Measurements from ENCODE around the gene SLC17A7. TPM values are rescaled to one million over a fixed set of nuclear protein-coding genes. Genes with fewer than 3 reads are reported as not detected.

Gene SLC17A7
- total and polyA plus RNA-seq, 2 of the 13 experiments (the other 11 are each of a cell fraction or from before 2014, with no cell fraction given): 0.32 TPM; not detected in 1

DNA sequence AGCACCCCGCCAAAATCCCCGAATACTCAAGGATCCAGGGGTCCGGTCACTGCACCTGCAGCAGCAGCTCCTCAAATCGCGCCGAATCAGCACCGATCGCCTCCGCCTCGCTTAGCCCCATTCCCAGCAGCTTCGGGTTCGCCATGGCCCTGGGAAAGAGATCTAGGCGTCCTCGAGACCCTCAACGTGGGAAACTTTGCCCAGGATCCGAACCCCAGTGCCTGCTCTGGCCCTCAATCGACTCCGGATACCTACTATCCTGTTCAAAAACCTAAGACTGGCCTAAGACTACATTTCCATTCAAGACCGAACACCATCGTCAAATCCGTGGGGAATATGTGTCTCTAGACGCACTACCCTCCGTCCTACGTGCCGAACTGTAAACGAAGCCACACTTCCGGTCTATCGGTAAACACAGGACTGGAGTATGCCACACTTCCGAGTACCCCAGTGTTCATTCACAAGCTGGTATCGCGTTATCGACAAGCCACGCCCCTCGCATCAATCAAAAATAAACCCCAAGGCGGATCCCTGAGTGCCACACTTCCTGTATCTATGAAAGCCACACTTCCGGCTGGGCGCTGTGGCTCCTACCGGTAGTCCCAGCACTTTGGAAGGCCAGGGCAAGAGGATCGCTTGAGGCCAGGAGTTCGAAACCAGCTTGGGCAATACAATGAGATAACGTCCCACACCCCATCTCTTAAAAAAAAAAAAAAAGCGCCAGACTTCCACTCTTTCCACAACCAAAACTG is 10.3 kb upstream of the SLC17A7 start, which contains the start of gene PIH1D1 (continued):
- TF ChIP-seq, protein P1, sequence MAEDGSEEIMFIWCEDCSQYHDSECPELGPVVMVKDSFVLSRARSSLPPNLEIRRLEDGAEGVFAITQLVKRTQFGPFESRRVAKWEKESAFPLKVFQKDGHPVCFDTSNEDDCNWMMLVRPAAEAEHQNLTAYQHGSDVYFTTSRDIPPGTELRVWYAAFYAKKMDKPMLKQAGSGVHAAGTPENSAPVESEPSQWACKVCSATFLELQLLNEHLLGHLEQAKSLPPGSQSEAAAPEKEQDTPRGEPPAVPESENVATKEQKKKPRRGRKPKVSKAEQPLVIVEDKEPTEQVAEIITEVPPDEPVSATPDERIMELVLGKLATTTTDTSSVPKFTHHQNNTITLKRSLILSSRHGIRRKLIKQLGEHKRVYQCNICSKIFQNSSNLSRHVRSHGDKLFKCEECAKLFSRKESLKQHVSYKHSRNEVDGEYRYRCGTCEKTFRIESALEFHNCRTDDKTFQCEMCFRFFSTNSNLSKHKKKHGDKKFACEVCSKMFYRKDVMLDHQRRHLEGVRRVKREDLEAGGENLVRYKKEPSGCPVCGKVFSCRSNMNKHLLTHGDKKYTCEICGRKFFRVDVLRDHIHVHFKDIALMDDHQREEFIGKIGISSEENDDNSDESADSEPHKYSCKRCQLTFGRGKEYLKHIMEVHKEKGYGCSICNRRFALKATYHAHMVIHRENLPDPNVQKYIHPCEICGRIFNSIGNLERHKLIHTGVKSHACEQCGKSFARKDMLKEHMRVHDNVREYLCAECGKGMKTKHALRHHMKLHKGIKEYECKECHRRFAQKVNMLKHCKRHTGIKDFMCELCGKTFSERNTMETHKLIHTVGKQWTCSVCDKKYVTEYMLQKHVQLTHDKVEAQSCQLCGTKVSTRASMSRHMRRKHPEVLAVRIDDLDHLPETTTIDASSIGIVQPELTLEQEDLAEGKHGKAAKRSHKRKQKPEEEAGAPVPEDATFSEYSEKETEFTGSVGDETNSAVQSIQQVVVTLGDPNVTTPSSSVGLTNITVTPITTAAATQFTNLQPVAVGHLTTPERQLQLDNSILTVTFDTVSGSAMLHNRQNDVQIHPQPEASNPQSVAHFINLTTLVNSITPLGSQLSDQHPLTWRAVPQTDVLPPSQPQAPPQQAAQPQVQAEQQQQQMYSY (CRISPR knock-in tag; IDR thresholded peaks at IDR 0.05): no peak
- TF ChIP-seq ZNF781 (CRISPR knock-in tag; IDR thresholded peaks at IDR 0.05; ENCODE audit: borderline replicate concordance, not compliant biosample characterization) (peak; percentile 64), ZNF549 (CRISPR knock-in tag; IDR thresholded peaks at IDR 0.05) (no peak), ONECUT2 (CRISPR knock-in tag; IDR thresholded peaks at IDR 0.05) (no peak), ETV5 (CRISPR knock-in tag; IDR thresholded peaks at IDR 0.05; ENCODE audit: borderline replicate concordance) (peak; percentile 91), FOXJ3 (CRISPR knock-in tag; IDR thresholded peaks at IDR 0.05; ENCODE audit: borderline replicate concordance) (no peak), ZNF225 (CRISPR knock-in tag; IDR thresholded peaks at IDR 0.05) (0 out of 2 replicates have a peak, but pooled peaks have one; percentile 19), ZZZ3 (CRISPR knock-in tag; IDR thresholded peaks at IDR 0.05; ENCODE audit: borderline replicate concordance) (no peak), SETDB1 (CRISPR knock-in tag; IDR thresholded peaks at IDR 0.05; ENCODE audit: borderline replicate concordance) (no peak), ZNF563 (CRISPR knock-in tag; IDR thresholded peaks at IDR 0.05) (peak; percentile 72; the same call in 1 of the 2 replicates), FOSL2 (CRISPR knock-in tag; IDR thresholded peaks at IDR 0.05) (no peak), ETV6 (CRISPR knock-in tag; conservative IDR thresholded peaks at IDR 0.05) (peak; percentile 66; the same call in 1 of the 2 replicates), ZFP36L1 (CRISPR knock-in tag; IDR thresholded peaks at IDR 0.05) (no peak), ZNF33B (CRISPR knock-in tag; IDR thresholded peaks at IDR 0.05) (no peak), HNF4A (CRISPR knock-in tag; IDR thresholded peaks at IDR 0.05) (no peak), PPARG (CRISPR knock-in tag; conservative IDR thresholded peaks at IDR 0.05) (no peak), FIP1L1 (IDR thresholded peaks at IDR 0.05; ENCODE audit: borderline replicate concordance, insufficient read depth, low read depth, low read length) (no peak)
- TF ChIP-seq, protein P2, sequence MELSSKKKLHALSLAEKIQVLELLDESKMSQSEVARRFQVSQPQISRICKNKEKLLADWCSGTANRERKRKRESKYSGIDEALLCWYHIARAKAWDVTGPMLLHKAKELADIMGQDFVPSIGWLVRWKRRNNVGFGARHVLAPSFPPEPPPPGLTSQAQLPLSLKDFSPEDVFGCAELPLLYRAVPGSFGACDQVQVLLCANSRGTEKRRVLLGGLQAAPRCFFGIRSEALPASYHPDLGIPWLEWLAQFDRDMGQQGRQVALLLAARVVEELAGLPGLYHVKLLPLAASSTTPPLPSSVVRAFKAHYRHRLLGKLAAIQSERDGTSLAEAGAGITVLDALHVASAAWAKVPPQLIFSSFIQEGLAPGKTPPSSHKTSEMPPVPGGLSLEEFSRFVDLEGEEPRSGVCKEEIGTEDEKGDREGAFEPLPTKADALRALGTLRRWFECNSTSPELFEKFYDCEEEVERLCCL (CRISPR knock-in tag; IDR thresholded peaks at IDR 0.05; ENCODE audit: borderline replicate concordance): no peak
- TF ChIP-seq, protein P3, sequence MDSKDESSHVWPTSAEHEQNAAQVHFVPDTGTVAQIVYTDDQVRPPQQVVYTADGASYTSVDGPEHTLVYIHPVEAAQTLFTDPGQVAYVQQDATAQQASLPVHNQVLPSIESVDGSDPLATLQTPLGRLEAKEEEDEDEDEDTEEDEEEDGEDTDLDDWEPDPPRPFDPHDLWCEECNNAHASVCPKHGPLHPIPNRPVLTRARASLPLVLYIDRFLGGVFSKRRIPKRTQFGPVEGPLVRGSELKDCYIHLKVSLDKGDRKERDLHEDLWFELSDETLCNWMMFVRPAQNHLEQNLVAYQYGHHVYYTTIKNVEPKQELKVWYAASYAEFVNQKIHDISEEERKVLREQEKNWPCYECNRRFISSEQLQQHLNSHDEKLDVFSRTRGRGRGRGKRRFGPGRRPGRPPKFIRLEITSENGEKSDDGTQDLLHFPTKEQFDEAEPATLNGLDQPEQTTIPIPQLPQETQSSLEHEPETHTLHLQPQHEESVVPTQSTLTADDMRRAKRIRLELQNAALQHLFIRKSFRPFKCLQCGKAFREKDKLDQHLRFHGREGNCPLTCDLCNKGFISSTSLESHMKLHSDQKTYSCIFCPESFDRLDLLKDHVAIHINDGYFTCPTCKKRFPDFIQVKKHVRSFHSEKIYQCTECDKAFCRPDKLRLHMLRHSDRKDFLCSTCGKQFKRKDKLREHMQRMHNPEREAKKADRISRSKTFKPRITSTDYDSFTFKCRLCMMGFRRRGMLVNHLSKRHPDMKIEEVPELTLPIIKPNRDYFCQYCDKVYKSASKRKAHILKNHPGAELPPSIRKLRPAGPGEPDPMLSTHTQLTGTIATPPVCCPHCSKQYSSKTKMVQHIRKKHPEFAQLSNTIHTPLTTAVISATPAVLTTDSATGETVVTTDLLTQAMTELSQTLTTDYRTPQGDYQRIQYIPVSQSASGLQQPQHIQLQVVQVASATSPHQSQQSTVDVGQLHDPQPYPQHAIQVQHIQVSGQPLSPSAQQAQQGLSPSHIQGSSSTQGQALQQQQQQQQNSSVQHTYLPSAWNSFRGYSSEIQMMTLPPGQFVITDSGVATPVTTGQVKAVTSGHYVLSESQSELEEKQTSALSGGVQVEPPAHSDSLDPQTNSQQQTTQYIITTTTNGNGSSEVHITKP (CRISPR knock-in tag; IDR thresholded peaks at IDR 0.05; ENCODE audit: low read depth): peak; percentile 48; the same call in 1 of the 2 replicates
